ENCODE data around the gene SMIM15.
A peak's percentile ranks its signal among the peaks of the same experiment; 100 is the strongest.

SMIM15 gene

DNA sequence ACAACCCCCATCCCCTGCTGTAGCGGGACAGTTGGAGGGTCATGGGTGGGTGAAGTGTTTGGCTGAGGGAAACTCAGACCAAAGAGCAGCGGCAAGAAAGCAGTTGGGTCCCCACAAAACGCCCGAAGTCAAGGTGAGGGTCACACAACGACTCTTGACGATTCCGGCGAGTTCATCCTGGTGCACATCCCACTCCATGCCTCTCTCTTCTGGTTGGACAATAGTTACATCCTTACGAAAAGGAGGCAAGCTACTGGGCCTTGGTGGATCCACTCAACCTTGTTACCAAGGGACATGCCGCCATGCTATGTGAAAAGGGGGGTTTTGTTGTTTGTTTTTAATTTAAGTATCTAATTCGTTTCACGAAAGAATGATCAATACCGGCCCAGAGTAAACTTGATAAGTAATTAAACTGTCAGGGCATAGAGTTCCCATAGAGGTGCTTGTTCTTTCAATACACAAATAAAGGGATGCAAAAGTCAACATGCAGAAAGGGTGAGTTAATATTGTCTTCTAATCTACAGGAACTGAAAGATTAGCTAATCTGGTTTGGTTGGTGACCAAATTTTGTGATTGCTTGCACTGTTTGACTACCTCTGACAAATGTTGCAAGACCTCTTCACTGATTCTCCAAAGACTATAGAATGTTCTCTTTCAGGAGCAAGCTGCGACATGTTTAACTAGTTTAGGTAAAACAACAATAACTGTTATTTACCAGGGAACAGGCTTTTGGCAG, 732 bp upstream of the SMIM15 start:
- H3K36me3 ChIP-seq (ENCODE audit: control insufficient read depth, insufficient read depth, low read length) = no peaks in the 10 kb centered on the region
- H3K9me3 ChIP-seq (ENCODE audit: control insufficient read depth, low read length) = no peaks in the 10 kb centered on the region
- H3K4me3 ChIP-seq (ENCODE audit: insufficient read depth, low read depth, low read length, poor library complexity, severe bottlenecking) = peak overlapping the region; percentile 91
- no peak for DNase-seq
- no peaks in the 10 kb centered on the region for H3K4me1 ChIP-seq (ENCODE audit: control insufficient read depth, insufficient read depth, low read length, poor library complexity, severe bottlenecking)
- H3K27me3 ChIP-seq (replicated peaks; ENCODE audit: control insufficient read depth, insufficient read depth, low read length, poor library complexity, severe bottlenecking) = no peaks in the 10 kb centered on the region
- peak overlapping the region; percentile 64 for H3K27ac ChIP-seq (ENCODE audit: insufficient read depth, low read length, poor library complexity, severe bottlenecking)

DNA sequence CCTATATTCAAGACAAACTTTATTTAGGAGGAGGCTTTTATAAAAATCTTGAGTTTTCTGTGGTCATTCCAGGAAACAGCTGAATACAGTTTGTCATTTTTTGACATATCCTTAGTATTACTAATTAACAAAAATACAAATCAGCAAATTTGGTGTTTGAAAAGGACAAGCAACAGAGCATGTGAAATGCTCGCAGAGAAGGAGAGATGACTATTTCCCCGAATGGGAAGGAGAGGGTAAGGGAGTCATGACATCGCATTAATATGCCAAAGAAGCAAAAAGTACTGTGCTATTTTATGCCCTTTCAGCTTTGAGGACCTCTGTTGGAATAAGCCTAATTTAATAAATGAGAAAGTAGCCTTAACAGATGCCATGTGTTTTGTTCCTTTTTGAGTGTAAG, 1.8 kb downstream of the SMIM15 start:
- Histone ChIP-seq H3K9me3 (ENCODE audit: control insufficient read depth, low read length) (no peaks in the 10 kb centered on the region), H3K27ac (ENCODE audit: insufficient read depth, low read length, poor library complexity, severe bottlenecking) (no peak overlapping the region), H3K36me3 (ENCODE audit: control insufficient read depth, insufficient read depth, low read length) (no peaks in the 10 kb centered on the region), H3K27me3 (replicated peaks; ENCODE audit: control insufficient read depth, insufficient read depth, low read length, poor library complexity, severe bottlenecking) (no peaks in the 10 kb centered on the region), H3K4me1 (ENCODE audit: control insufficient read depth, insufficient read depth, low read length, poor library complexity, severe bottlenecking) (no peaks in the 10 kb centered on the region), H3K4me3 (ENCODE audit: insufficient read depth, low read depth, low read length, poor library complexity, severe bottlenecking) (no peak overlapping the region)
- no peak for DNase-seq

DNA sequence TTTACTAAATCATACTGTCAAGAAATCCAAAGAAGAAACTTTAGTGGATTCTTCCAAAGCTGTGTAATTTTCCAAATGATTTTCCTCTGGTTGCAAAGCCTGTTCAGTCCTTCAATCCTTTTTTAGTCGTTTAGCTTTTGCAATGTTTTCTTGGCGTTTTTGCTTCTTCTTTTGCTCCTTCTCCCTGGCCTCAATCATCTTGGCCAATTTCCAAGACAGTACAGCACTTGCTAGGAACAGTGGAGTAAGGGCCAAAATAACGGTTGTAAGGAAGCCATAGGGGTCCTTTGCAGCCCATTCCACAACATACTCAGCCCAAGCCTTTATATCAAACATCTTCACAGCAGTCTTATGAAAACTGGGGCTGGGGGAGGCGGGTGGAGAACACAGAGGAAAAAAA, 2.4 kb downstream of the SMIM15 start:
- Histone ChIP-seq H3K9me3 (ENCODE audit: control insufficient read depth, low read length) (no peaks in the 10 kb centered on the region), H3K4me3 (ENCODE audit: insufficient read depth, low read depth, low read length, poor library complexity, severe bottlenecking) (no peak overlapping the region), H3K36me3 (ENCODE audit: control insufficient read depth, insufficient read depth, low read length) (no peaks in the 10 kb centered on the region), H3K27me3 (replicated peaks; ENCODE audit: control insufficient read depth, insufficient read depth, low read length, poor library complexity, severe bottlenecking) (no peaks in the 10 kb centered on the region), H3K27ac (ENCODE audit: insufficient read depth, low read length, poor library complexity, severe bottlenecking) (no peak overlapping the region), H3K4me1 (ENCODE audit: control insufficient read depth, insufficient read depth, low read length, poor library complexity, severe bottlenecking) (no peaks in the 10 kb centered on the region)
- no peak for DNase-seq

DNA sequence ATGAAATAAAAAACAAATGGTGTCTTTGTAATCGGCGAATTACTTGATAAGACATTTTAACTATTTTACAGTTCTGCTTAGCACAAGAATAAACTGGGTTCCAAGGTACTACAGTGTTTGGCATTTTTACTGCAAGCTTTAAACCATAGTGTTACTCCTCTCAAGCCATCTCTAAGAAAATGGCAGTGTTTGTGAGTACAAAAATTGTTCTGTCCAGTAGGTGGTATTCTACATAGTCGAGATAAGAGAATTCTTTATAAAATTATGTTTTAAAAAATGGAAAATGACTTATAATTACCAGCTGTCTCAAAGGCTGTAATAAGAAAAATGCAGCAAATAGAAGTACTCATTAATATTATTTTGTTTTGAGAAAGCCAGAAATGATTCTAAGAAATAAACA, 3.2 kb downstream of the SMIM15 start:
- H3K4me3 ChIP-seq (ENCODE audit: insufficient read depth, low read depth, low read length, poor library complexity, severe bottlenecking) = no peak overlapping the region
- H3K36me3 ChIP-seq (ENCODE audit: control insufficient read depth, insufficient read depth, low read length) = no peaks in the 10 kb centered on the region
- H3K27me3 ChIP-seq (replicated peaks; ENCODE audit: control insufficient read depth, insufficient read depth, low read length, poor library complexity, severe bottlenecking) = no peaks in the 10 kb centered on the region
- DNase-seq = no peak
- H3K27ac ChIP-seq (ENCODE audit: insufficient read depth, low read length, poor library complexity, severe bottlenecking) = no peak overlapping the region
- H3K9me3 ChIP-seq (ENCODE audit: control insufficient read depth, low read length) = no peaks in the 10 kb centered on the region
- H3K4me1 ChIP-seq (ENCODE audit: control insufficient read depth, insufficient read depth, low read length, poor library complexity, severe bottlenecking) = no peaks in the 10 kb centered on the region

DNA sequence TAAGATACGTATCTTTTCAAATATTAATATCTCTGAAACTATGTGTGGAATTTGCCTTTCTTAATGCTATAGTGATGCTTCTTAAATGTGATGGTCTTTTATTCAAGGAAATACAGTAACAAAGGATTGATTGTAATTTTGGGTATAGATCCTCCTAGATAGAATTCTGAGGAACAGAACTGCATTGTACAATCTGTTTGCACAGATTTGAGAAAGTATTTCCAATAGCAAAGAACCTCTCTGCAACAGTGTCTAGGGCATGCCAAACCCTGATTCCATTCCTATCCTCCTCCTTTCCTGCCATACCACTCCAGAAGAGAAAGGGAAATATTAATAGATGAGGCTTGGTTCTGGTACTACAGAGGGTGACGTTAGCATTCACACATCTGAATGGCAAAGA, 10.4 kb downstream of the SMIM15 start:
- Histone ChIP-seq H3K27ac (ENCODE audit: insufficient read depth, low read length, poor library complexity, severe bottlenecking) (no peak overlapping the region), H3K4me1 (ENCODE audit: control insufficient read depth, insufficient read depth, low read length, poor library complexity, severe bottlenecking) (no peaks in the 10 kb centered on the region), H3K9me3 (ENCODE audit: control insufficient read depth, low read length) (no peaks in the 10 kb centered on the region), H3K4me3 (ENCODE audit: insufficient read depth, low read depth, low read length, poor library complexity, severe bottlenecking) (no peak overlapping the region), H3K27me3 (replicated peaks; ENCODE audit: control insufficient read depth, insufficient read depth, low read length, poor library complexity, severe bottlenecking) (no peaks in the 10 kb centered on the region), H3K36me3 (ENCODE audit: control insufficient read depth, insufficient read depth, low read length) (no peaks in the 10 kb centered on the region)
- no peak for DNase-seq

DNA sequence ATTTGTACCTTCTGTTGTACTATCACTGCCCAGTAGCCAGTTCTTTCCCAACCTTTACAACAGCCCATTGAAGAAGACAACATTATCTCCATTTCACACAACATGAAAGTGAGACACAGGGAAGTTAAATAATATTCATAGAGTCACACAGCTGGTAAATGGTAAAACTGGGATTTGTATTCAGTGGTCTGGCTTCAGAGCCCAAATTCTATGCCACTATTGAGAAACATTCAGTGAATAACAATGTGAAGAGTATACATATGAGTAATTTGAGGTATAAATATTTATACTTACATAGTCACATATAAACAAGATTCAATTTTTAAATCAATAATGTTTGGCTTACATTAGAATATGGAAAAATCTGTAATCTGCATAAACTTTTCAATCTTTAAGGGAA, 13.8 kb downstream of the SMIM15 start:
- no peaks in the 10 kb centered on the region for H3K36me3 ChIP-seq (ENCODE audit: control insufficient read depth, insufficient read depth, low read length)
- H3K9me3 ChIP-seq (ENCODE audit: control insufficient read depth, low read length) = no peaks in the 10 kb centered on the region
- DNase-seq = no peak
- no peak overlapping the region for H3K27ac ChIP-seq (ENCODE audit: insufficient read depth, low read length, poor library complexity, severe bottlenecking)
- no peaks in the 10 kb centered on the region for H3K4me1 ChIP-seq (ENCODE audit: control insufficient read depth, insufficient read depth, low read length, poor library complexity, severe bottlenecking)
- no peaks in the 10 kb centered on the region for H3K27me3 ChIP-seq (replicated peaks; ENCODE audit: control insufficient read depth, insufficient read depth, low read length, poor library complexity, severe bottlenecking)
- no peak overlapping the region for H3K4me3 ChIP-seq (ENCODE audit: insufficient read depth, low read depth, low read length, poor library complexity, severe bottlenecking)

DNA sequence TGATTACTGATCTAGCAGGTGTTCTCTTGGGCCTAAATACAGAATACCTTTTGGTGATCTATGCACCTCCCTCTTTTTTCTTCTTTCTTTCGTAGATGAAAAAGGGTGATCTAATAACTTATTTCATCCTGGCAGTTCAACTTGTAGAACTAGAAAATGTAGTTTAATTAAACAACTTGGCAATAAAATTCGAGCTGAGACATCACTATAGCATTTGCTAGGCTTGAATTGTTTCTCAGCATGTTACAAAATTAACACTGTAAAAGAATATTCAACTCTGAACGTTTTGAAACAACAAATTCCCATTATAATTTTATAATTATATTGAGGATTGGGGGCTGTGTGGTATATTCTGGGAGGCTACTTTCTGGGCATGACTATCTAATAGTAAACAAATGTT, 19.5 kb downstream of the SMIM15 start:
- H3K36me3 ChIP-seq (ENCODE audit: control insufficient read depth, insufficient read depth, low read length) = no peaks in the 10 kb centered on the region
- no peak for DNase-seq
- no peak overlapping the region for H3K27ac ChIP-seq (ENCODE audit: insufficient read depth, low read length, poor library complexity, severe bottlenecking)
- H3K9me3 ChIP-seq (ENCODE audit: control insufficient read depth, low read length) = no peaks in the 10 kb centered on the region
- no peaks in the 10 kb centered on the region for H3K4me1 ChIP-seq (ENCODE audit: control insufficient read depth, insufficient read depth, low read length, poor library complexity, severe bottlenecking)
- no peaks in the 10 kb centered on the region for H3K27me3 ChIP-seq (replicated peaks; ENCODE audit: control insufficient read depth, insufficient read depth, low read length, poor library complexity, severe bottlenecking)
- H3K4me3 ChIP-seq (ENCODE audit: insufficient read depth, low read depth, low read length, poor library complexity, severe bottlenecking) = no peak overlapping the region

DNA sequence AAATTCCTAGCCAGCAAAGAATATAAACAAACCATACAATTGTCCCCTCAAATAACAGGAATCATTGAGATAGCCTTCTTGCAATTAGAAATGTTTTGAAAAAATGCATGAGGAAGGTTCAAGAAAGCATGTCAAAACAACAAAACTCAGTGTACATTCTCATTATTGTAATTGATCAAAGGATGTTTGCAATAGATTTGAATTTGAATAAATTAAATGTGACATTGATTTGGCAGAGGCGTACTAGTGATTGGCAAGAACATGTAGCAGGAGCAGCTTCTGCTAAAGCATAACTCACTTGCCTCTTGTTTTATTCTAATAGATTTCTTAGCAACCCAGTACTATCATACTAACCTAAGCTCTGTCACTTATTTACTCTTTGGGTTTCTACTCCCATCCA, 19.9 kb downstream of the SMIM15 start:
- H3K36me3 ChIP-seq (ENCODE audit: control insufficient read depth, insufficient read depth, low read length) = no peaks in the 10 kb centered on the region
- H3K4me3 ChIP-seq (ENCODE audit: insufficient read depth, low read depth, low read length, poor library complexity, severe bottlenecking) = no peak overlapping the region
- DNase-seq = no peak
- no peaks in the 10 kb centered on the region for H3K27me3 ChIP-seq (replicated peaks; ENCODE audit: control insufficient read depth, insufficient read depth, low read length, poor library complexity, severe bottlenecking)
- H3K4me1 ChIP-seq (ENCODE audit: control insufficient read depth, insufficient read depth, low read length, poor library complexity, severe bottlenecking) = no peaks in the 10 kb centered on the region
- no peaks in the 10 kb centered on the region for H3K9me3 ChIP-seq (ENCODE audit: control insufficient read depth, low read length)
- no peak overlapping the region for H3K27ac ChIP-seq (ENCODE audit: insufficient read depth, low read length, poor library complexity, severe bottlenecking)

DNA sequence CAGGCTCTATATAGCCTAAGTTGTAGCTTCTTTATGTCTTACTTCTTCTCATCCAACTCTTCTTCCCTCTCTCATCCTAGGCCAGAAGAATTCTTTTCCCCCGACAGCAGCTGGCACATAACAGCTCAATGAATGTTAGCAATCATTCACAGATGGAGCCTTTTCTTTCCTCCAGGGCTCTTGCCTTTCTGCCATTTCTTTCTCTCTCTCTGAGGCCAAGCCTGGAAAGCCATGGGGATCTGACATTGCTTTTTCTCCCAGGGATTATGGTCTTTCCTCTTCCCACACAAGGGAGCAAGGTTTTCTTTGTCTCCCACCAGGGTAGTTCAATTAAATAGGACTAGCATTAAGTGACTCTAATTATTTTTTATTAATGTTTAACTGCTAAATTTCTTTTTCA, 20.5 kb downstream of the SMIM15 start:
- DNase-seq = no peak
- Histone ChIP-seq H3K27me3 (replicated peaks; ENCODE audit: control insufficient read depth, insufficient read depth, low read length, poor library complexity, severe bottlenecking) (no peaks in the 10 kb centered on the region), H3K4me3 (ENCODE audit: insufficient read depth, low read depth, low read length, poor library complexity, severe bottlenecking) (no peak overlapping the region)

DNA sequence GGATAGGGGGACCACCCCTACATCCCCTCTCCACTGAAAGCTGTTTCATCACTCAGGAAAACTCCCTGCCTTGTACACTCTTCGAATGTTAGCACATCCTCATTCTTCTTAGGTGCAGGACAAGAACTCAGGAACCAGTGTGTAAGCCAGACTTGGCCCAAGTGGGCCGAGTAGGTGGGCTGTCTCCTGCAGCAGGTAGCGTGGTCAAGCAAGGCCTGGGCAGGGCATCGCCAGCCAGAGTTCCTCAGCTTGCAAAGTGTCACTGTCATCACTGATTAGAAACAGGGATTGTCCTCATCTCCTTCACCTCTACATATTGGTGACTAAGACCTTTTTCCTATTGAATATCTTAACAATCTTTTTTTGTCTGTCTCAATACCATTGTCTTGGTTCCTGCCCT, 22.3 kb downstream of the SMIM15 start:
- Histone ChIP-seq H3K36me3 (ENCODE audit: control insufficient read depth, insufficient read depth, low read length) (no peaks in the 10 kb centered on the region), H3K27ac (ENCODE audit: insufficient read depth, low read length, poor library complexity, severe bottlenecking) (no peak overlapping the region), H3K4me3 (ENCODE audit: insufficient read depth, low read depth, low read length, poor library complexity, severe bottlenecking) (no peak overlapping the region), H3K4me1 (ENCODE audit: control insufficient read depth, insufficient read depth, low read length, poor library complexity, severe bottlenecking) (no peaks in the 10 kb centered on the region), H3K27me3 (replicated peaks; ENCODE audit: control insufficient read depth, insufficient read depth, low read length, poor library complexity, severe bottlenecking) (no peaks in the 10 kb centered on the region), H3K9me3 (ENCODE audit: control insufficient read depth, low read length) (no peaks in the 10 kb centered on the region)
- DNase-seq = no peak

More for the DNA sequence above, 20.5 kb downstream of the SMIM15 start:
- Histone ChIP-seq H3K4me1 (ENCODE audit: control insufficient read depth, insufficient read depth, low read length, poor library complexity, severe bottlenecking) (no peaks in the 10 kb centered on the region), H3K27ac (ENCODE audit: insufficient read depth, low read length, poor library complexity, severe bottlenecking) (no peak overlapping the region), H3K9me3 (ENCODE audit: control insufficient read depth, low read length) (no peaks in the 10 kb centered on the region), H3K36me3 (ENCODE audit: control insufficient read depth, insufficient read depth, low read length) (no peaks in the 10 kb centered on the region)
